HG03175 (cell line): ENCODE results near the gene LRP1.

ENCODE experiments used
- ATAC-seq: cut with Tn5 transposase; IDR thresholded peaks from one replicate; pipeline ENCODE4 v1.9.1; 2021; ENCODE audit warnings: mild to moderate bottlenecking, moderate library complexity; ENCODE audit not compliant: unreplicated experiment

Gene LRP1

DNA sequence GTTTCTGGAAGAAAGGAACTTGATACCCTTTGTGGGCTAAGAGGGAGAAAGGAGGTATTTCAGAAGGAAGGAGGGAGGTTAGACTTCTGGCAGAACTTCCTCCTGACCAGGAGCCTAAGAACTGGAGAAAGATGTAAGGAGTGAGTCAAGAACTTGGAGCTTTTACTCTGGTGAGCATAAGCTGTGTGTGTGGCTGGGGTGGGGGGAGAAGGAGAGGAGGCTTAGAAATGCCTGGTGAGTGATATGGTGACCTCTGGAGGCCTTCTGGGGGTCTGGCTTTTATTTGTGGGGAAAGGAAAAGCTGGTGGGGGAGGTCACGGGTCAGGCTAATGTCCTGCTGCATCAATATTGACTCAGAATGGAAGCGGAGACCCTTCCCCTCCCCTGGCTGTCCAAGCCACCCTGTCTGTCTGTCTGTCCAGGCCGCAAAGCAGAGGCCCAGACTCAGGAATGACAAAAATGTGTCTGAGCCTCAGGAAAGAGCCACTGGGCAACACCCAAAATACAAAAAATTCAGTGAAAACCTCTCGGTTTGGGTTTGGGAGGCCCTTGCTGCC lies 4.8 kb downstream of the LRP1 start:
- no peak for ATAC-seq

DNA sequence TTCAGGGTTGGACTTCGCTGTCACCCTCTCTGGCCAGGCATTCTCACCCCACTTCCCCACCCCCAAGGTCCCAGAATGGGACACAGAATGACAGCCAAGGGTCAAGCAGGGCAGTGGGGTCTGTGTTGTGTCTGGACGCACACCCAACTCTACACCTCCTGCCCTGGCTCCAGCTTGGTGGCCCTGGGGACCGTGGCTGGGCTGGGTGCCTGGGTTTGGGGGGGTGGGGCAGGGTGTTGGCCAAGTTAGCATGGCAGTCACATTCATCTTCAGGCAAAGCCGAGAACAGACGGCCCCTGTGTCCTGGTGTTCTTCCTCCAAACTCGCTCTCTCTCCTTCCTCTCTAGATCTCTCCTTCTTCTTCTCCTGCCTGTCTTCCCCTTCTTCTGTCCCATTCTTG lies 5.6 kb downstream of the LRP1 start:
- ATAC-seq, result no peak

DNA sequence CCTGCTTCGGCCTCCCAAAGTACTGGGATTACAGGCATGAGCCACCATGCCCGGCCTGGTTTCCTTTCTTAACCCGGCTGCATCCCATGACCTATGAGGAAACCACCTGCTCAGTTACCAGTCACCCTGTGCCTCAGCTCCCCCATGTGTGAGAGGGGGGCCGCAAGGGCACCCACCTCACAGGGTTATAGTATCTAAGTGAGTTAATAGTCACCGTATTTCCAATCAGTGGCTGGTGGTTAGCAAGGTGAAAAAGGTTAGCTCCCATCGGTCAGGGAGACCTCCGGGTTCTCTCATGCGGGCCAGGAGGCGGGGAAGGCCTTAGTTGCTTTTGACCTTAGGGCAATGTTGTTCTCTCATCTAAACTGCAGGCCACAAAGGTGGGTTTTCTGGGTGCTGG lies 6.7 kb downstream of the LRP1 start:
- no peak for ATAC-seq

DNA sequence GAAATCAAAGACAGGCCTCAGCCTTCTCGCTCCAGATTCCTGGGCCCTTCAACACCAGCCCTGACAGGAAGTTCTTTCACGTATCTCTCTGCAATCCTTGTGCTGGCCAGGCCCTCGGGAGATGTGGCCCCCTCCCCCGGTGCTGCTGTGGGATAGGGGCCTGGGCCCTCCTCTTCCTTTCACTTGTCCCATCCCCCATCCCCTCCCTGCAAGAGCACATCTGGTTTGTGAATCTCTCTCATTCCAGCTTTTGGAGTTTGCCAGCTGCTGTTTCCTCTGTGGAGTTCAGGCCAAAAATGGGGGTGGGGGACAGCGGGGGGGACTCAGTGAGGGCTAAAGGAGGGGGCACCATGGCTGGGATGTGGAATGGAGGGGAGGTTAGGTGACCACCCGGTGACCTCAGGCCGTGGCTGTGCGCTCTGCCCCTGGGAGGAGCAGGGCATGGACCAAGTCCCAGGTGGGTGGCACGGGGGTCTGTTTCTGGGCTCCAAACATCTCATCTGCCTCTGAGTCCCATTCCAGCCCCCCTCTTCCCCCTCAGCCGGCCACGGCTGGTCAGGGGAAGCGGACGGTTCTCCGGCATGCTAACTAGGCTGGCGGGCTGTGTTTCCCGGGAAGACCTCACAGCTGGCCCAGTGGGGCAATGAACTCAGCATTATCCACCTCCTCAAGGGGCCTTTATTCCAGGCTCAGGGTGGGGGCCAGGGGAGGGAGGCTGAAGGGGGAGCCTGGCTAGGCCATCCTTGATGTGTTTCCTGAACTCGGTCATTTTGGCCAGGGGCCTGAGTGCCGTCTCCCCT lies 7.4 kb downstream of the LRP1 start:
- ATAC-seq, result no peak

DNA sequence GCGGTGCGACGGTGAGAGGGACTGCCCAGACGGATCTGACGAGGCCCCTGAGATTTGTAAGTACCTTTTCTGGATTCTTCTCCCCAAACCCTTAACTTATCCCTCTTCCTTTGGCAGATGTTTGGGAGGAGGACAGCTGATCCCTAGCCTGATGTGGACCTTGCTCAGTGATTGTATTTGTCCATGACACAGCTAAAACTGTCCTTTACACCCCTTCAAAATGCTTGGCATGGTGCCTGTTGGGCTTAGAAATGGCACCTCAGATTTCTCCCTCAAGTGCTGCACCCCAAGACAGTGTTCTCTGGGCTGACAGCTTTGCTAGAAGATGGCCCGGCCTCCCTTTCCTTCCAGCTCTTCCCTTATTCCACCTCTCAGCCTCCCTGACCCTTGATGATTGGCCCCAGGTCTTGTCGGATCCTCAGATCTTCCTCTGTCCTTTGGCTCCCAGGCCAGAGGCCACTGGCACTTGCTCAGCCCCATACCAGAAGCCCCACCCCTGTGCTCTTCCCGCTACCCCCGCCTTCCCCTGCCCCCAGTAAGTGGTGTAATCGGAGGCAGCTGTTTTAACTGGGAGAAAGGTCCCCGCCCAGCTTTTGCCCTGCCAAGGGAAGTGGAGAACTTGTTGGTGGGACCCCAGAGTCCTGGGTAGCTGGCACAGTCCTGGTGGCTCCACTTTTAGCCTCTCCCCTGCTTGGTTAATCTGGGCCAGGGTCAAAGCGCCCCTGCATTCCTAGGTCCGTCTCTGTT lies 10.4 kb downstream of the LRP1 start:
- ATAC-seq, result no peak

DNA sequence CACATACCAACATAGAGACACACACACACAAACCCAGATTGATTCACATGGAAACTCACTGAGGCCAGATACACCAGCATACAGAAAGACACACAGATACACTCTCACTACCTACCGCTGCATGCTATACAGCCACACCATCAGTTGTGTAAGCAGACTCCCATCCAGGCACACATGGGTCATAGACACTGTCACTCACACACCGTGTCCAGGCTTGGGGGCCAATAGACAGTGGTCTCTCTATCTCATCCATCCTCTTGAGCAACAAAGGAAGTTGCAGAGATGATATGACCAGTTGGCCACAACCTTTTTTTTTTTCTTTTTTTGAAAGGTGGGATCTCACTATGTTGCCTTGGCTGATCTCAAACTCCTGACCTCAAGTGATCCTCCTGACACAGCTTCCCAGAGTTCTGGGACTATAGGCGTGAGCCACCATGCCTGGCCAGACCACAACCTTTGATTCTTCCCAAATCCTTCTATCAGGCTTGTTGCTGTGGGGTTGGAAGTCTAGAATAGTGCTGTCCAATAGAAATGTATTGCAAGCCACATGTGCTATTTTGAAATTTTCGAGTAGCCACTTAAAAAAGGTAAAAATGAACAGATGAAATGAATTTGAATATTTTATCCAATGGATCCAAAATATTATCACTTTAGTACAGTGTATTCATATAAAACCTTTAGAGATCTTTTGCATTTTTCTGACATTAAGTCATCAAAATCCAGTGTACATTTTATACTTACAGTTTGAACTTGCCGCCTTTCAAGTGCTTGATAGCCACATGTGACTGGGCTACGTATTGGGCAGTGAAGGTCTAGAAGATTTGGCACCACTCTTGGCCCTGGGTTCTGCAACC lies 11.7 kb downstream of the LRP1 start:
- no peak for ATAC-seq

DNA sequence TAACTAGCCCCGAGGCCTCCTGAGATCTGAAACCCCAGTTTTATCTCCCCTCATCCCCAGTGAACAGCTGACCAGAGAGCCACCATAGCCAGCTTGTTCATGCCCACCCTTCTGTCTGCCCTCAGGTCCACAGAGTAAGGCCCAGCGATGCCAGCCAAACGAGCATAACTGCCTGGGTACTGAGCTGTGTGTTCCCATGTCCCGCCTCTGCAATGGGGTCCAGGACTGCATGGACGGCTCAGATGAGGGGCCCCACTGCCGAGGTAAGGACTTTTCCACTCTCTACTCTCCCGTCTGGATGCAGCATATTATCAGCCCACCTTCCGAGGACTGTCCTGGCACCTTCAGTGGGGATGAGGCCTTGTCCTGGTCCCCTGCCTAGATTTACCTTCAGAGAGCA lies 13.0 kb downstream of the LRP1 start:
- ATAC-seq, result no peak

DNA sequence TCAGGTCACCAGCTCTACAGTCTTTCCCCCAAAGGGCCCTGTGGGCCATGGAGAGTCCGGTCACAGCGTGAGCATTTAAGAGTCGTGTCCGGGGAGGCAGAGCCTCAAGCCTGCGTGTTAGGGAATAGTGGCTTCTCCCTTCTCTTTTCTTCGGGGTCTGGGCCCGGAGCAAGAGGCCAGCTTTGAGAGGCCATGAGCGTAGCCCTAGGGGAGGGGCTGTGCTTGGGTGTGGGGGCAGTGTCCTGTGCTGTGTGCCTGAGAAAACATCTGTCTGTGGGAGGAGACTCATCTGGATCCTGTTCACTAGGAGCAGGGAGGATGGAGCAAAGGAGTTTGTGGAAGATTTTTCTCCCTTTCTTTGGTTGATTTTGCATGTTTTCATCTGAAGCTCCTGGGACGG lies 13.8 kb downstream of the LRP1 start:
- no peak for ATAC-seq

DNA sequence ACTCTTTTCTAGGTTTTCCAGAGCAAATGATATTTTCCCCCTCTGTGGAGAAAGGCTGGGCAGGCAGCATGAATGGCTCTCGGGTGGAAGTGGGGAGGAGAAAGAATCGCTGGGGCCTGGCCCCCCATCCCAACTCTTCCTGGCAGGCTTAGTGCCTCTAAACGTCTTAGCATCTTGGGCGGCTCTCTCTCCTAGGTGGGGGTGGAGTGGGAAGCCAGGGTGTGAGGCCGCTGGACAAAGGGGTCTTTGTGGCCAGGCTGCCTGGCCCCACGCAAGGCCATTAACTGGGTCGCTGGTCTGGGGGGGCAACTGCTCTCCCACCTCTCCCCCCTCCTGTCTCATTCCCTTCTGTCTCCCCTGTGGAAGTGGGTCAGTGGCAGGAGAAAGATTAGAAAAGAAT lies 14.4 kb downstream of the LRP1 start:
- ATAC-seq, result no peak

DNA sequence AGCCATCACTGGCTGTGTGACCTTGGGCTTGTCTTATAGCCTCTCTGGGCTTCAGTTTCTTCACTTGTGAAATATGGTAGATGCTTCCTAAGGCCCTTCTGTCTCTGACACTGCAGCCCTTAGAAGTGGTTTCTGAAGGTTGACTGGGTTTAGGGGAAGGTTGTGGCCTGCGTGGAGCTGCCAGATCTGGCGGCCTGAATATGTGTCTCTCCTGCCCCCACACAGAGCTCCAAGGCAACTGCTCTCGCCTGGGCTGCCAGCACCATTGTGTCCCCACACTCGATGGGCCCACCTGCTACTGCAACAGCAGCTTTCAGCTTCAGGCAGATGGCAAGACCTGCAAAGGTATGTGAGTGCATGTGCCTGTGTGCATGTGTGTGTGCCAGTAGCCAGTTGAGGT lies 15.2 kb downstream of the LRP1 start:
- no peak for ATAC-seq

DNA sequence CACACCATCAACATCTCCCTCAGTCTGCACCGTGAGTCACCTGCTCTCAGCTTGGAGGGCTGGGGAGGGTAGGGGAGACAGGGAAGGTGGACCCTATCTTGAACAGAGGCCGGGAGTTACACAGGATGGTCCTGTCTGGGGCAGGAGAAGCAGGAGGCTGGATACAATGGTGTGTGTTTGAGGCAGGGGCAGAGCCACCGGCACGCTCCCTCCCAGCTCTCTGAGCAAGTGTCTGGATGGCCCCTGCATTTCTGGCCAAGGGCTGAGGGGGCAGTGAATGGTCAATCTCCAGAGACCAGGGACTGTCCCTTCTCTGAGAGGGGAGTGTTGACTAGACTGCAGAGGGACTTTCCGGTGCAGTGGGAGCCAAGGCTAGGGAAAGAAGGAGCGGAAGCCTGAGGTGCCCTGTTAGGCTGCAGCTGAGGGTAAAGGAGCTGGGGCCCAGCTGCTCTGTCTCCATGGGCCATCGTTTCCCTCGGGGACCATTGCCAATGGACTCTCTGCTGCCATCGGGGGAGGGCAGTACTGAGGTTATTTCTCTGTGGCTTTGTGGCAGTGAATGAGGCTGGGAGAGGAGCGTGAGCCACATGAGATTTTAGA lies 17.3 kb downstream of the LRP1 start:
- ATAC-seq, result no peak

DNA sequence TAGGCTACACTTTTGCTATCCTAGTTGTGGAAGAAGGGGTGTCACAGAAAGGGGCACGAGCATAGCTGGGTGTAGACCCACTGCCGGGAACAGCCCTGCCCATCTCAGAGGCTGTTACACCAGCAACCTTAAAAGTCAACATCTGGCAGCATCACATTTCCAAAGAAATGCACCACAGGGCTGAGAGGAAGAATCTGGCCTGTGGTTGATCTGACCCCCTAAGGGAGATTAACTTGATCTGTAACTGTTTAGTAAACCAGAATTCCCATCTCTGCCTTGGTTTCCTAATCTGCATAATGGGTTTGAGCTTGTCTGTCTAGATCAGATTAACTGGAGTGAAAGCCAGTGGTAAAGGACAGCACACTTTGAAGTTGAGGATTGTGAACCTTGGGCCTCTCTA lies 17.8 kb downstream of the LRP1 start:
- no peak for ATAC-seq

DNA sequence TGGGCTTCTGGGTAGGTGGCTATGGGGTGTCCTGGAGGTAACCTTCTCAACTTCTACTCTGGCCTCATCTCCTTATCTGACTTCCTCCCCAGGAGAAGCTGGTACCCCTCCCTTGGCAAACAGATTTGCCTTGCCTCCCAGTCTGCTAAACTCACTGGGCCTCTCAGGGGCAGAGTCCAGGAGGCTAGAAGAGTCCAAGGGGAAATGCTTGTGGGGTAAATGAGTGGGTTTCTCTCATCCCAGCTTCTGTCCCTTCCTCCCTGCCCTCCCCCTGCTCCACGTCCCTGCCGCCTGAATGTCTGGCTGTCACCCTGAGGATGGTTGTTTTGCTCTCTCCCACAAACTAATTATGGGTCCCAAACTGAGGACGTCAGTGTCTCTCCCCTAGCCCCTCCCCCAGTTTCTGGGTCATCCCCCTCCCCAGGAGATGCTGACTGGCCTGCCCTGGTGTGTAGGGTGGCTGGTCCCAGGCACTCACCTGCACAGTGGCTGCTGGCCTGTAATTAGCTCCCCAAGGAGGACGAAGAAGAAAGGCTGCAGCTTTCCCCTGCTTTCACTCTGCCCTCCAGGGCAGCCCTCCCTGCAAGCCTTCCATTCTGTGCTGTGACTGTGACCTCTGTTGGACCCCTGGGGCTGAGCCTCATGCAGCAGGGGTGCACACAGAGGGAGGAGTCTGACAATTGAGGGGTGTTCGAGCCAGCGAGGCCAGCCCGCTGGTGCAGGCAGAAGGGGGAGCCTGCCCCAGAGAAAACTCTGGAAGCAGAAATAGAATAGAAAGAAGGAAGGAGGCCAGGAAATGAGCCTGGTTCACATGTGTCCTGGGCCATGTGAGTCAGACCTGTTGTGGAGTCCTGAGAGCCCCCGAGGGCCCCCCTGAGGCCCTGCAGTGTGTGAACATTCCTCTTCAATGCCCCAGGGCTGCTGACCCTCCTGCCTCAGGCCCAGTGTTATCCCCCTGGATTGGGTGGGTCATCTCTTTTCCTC lies 19.0 kb downstream of the LRP1 start, which contains the start of gene LRP1-AS:
Gene LRP1-AS, minus strand, starts transcription at position 659 of the 984 bp plus-strand sequence.
- no peak for ATAC-seq

DNA sequence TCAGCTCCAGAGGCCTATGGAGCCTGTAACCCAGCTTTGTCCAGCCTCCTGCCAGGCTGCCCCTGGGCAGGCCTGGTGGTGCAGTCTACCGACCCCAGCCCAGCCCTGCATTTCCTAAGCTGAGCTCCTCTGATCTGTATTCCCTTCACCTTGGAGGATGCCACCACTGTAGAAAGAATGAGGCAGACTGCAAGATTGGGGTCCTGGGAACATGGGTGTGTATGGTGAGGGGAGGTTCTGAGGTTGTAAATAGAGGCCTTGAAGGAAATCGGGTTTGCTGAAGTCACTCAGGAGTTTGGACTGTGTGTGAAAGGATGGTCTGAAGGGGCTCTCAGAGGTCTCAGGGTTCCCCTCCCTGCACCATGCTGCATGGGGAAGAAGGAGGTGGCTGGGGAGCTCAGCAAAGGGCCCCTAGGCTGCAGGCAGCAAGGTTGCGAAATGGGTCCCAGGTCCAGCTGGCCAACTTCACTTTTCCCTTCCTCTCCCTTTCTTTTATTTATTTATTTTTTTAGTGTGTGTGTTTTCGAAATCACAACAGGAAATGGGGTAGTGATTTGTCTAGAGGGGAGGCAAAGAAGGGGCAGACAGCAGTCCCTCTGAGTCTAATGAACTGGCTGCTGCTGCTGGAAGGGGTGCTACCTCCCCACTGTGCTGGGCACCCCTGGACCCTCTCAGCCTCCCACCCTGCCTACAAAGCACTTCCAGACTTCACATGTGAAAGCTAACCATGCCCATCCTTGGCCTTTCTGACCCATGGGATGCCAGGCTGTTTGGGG lies 20.4 kb downstream of the LRP1 start:
- ATAC-seq, result no peak

DNA sequence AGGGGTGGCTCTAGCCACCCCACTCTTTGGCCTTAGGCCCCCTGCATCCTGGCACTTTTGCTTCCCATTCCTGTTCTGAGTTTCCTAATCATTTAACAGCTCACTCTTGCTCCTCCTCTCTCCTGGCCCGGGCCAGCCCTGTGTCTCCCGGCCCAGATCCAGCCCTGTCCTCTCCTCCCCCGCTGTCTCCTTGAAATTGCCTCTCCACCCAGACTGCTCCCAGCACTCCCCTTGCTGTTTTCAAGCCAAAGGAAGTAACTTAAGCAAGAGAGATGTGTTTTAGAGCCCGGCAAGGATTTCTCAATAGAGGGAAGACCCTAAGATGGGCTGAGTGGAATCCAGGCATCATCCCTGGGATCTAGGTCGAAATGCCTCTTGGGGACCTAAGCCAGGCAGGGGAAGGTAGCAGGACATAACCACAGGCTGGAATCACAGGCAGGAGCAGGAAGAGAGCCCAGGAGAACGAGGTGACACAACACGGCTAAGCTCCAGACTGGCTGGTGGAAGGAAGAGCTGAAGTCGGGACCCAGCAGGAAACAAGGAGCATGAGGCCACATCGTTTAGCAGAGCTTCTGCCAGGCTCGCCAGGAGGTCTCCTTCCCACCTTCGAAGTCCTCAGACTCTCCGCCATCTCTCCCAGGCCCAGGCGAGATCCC lies 21.1 kb downstream of the LRP1 start:
- no peak for ATAC-seq

DNA sequence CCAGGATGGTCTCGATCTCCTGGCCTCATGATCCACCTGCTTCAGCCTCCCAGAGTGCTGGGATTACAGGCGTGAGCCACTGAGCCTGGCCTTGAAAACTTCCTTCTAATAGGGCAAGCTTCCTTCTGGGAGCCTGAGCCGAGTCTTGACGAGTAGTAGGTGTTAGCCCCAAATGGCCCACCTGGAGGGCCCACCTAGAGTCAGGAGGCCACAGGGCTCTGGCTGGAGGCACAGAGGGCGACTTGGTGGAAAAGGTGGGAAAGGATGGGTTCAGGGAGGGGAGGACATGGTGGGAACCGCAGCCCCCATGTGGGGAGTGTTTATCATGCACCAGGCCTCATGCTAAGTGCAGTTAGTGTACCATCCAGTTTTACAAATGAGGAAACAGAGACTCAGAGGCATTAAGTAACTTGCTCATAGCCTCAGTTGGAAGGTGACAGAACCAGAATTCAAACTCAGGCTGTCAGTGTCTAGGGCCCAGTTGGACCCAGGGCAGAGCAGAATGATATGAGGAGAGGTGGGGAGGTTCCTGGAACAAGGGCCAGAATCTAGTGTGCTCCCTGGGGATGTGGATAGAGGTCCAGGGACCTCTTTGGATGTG lies 22.2 kb downstream of the LRP1 start:
- no peak for ATAC-seq

DNA sequence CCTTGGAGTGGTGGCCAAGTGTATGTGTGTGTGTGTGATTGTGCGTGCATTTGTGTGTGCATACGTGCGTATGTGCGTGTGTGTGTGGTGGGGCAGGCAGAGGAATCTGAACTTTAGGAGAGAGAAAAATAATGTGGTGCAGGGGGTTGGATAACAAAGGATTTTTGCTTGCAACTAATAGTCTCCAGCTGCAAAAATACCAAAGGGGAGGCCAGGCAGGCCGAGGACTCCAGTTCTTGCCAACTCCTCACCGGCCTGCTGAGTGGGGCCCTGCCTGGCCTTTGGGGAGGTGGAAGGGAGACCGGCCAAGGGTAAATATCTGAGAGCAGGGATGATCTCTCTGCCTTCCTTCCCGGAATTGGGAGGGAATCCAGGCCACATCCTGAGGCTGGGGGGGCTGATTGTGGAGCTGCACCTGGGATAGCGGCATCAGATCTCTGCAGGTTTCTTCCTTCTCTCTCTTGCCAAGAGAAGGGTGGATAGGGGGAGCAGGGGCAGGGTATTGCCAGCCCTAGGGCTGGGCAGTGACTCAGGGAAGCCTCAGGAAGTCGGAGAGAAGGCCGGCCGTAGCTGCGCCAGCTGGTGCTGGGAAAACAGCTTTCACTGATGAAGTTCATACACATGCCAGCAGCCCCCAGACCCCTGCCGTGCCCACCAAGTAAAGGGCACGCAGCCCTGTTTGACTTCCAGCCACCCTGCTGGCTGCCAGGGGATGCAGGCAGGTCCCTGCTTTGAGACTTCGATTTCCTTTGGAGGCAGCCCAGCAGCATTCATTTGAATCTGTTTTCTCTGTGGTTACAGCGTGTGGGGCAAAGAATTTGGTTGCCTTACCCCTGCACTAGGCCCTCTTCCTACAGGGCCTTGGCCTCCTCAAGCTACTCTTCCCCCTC lies 23.7 kb downstream of the LRP1 start:
- no peak for ATAC-seq
